Measurements from ENCODE around the gene CRYM.

CRYM gene

DNA sequence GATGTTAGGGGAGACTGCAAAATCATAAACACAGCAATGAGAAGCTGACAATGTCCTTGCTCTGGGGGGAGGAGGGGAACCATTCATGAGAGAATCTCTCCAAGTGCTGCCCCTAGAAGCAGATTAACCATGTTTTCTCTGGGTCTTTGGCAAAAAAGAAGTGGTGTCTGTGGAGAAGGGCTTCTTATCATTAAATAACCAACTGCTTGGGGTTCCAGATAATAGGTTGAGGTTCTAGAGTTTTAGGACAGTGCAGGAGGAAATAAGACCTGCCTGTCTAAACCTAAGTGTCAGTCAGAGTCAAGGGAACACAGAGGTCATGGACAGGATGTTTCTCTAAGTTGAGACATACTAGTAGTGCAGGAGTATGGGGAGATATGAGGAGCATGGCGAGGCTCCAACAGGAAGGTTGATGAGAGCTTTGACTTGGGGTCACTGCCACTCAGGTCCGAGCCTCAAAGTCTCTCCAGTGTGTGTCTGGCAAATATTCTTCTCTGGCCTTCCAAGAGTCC, 49.7 kb downstream of the CRYM start:
- Histone ChIP-seq H3K36me3 (ENCODE audit: control insufficient read depth, insufficient read depth, low read length) (no peaks in the 10 kb centered on the region), H3K4me3 (ENCODE audit: low read length) (no peak overlapping the region), H3K4me1 (ENCODE audit: control insufficient read depth, insufficient read depth, low read length) (no peaks in the 10 kb centered on the region), H3K9me3 (ENCODE audit: control insufficient read depth, low read length) (no peaks in the 10 kb centered on the region), H3K27me3 (ENCODE audit: control insufficient read depth, insufficient read depth, low read length) (no peaks in the 10 kb centered on the region), H3K9ac (ENCODE audit: low read length) (no peak overlapping the region)

DNA sequence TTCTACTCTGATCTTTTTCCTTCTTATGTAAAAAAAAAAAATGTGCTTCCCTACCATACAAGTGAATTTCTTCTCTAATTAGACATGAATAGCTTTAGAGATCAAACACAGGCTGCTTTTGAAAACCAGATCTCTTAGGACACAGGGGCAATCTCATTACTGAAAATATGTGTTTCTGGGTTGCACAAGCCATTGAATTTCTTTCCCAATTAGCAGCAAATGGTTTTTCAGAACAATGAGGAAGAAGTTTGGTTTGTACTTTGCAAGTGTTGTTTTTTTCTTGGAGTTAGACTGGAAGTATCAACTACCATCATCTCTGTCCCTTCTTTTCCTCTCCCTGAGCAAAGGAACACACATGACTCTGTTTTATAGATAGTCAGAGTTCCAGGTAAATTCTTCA, 50.2 kb downstream of the CRYM start:
- Histone ChIP-seq H3K27me3 (ENCODE audit: control insufficient read depth, insufficient read depth, low read length) (no peaks in the 10 kb centered on the region), H3K36me3 (ENCODE audit: control insufficient read depth, insufficient read depth, low read length) (no peaks in the 10 kb centered on the region), H3K9ac (ENCODE audit: low read length) (no peak overlapping the region), H3K4me1 (ENCODE audit: control insufficient read depth, insufficient read depth, low read length) (no peaks in the 10 kb centered on the region), H3K9me3 (ENCODE audit: control insufficient read depth, low read length) (no peaks in the 10 kb centered on the region), H3K4me3 (ENCODE audit: low read length) (no peak overlapping the region)

DNA sequence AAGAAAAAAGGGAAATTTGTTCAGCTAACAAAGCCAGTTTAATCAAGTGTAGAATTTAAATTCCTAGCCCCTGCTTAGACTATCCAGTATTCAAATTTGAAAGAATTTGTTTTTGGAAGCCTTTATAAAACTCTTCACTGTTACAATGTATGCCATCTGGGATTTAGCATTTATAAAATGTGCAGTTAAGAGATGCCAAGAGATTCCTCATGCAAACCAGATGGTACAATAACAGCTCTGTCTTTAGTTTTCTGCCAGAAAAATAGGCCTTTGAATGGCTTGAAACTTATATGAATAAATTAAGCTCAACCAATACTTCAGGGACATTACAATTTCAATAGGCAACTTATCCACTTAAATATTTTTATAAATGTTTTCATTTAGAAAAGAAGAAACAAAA, 51.3 kb downstream of the CRYM start:
- no peak overlapping the region for H3K9ac ChIP-seq (ENCODE audit: low read length)
- H3K27me3 ChIP-seq (ENCODE audit: control insufficient read depth, insufficient read depth, low read length): no peaks in the 10 kb centered on the region
- H3K4me1 ChIP-seq (ENCODE audit: control insufficient read depth, insufficient read depth, low read length): no peaks in the 10 kb centered on the region
- no peak overlapping the region for H3K4me3 ChIP-seq (ENCODE audit: low read length)
- no peaks in the 10 kb centered on the region for H3K9me3 ChIP-seq (ENCODE audit: control insufficient read depth, low read length)
- H3K36me3 ChIP-seq (ENCODE audit: control insufficient read depth, insufficient read depth, low read length): no peaks in the 10 kb centered on the region

DNA sequence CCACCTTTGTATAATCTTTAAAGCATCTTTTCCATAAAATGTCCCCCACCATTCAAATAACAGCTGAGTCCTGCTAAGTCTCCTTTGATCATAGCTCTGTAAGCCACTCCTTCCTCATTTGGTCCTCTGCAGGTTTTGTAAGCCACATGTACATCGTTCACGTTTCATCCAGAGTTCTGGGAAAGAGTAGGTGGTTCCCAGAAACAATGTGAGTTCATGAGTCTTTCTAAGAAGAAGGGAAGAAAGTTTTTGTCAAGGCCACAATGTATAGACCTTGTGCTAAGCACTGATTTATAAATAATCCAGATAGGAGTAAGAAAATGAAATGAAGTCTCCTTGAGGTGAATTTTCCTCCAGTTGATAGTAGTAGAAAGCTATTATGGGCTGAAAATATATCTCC, 53.3 kb downstream of the CRYM start:
- H3K4me1 ChIP-seq (ENCODE audit: control insufficient read depth, insufficient read depth, low read length): no peaks in the 10 kb centered on the region
- no peaks in the 10 kb centered on the region for H3K9me3 ChIP-seq (ENCODE audit: control insufficient read depth, low read length)
- H3K36me3 ChIP-seq (ENCODE audit: control insufficient read depth, insufficient read depth, low read length): no peaks in the 10 kb centered on the region
- no peak overlapping the region for H3K4me3 ChIP-seq (ENCODE audit: low read length)
- no peaks in the 10 kb centered on the region for H3K27me3 ChIP-seq (ENCODE audit: control insufficient read depth, insufficient read depth, low read length)
- H3K9ac ChIP-seq (ENCODE audit: low read length): no peak overlapping the region

DNA sequence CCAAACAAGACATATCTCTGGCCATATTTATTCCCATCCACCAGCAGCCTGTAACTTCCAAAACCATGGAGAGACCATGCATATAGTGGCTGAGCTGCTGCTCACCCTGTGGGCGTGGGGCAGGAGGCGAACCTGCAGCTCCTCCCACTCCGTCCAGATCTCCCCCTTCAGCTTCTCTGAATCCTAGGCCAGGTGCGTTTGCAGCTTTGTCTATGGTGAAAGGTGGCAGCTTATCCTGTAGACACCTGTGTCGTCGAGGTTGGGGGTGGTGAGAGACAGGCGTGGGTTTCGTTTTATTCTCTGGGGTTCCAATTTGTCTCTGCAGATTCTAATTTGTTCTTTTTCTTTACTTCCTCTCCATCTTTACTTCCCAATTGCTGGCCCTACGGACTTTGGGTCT, 54.3 kb downstream of the CRYM start:
- Histone ChIP-seq H3K9me3 (ENCODE audit: control insufficient read depth, low read length) (no peaks in the 10 kb centered on the region), H3K4me1 (ENCODE audit: control insufficient read depth, insufficient read depth, low read length) (no peaks in the 10 kb centered on the region), H3K36me3 (ENCODE audit: control insufficient read depth, insufficient read depth, low read length) (no peaks in the 10 kb centered on the region), H3K27me3 (ENCODE audit: control insufficient read depth, insufficient read depth, low read length) (no peaks in the 10 kb centered on the region), H3K9ac (ENCODE audit: low read length) (no peak overlapping the region), H3K4me3 (ENCODE audit: low read length) (no peak overlapping the region)

DNA sequence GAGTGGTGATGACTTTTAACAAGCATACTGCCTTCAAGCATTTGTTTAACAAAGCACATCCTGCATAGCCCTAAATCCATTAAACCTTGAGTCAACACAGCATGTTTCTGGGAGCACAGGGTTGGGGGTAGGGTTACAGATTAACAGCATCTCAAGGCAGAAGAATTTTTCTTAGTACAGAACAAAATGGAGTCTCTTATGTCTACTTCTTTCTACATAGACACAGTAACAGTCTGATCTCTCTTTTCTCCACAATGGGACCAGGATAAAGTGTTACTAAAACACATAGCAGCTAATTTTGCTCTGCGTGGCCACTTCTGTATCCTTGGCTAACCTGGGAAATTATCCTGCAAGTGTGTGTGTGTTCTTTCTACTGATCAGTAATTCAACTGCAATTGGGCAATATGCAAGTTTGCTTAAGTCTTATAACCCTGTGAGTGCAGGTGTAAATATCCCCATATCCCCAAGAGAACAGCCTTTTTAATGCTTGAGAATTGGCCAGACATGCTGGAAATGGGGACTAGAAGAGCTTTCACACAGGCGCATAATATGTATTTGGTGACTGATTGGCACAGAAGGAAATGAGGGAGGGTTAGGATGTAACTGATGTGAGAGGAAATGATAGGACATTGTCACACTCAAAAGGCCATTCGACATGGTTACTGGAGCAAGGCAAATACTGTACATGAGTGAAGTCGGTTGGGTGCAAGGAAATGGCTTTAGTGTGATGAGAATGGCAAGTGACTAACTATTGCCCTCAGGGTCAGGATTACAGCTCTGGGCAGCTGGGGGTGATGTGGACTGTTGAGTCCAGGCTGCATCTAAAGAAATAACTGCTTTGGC, 55.4 kb downstream of the CRYM start:
- H3K9me3 ChIP-seq (ENCODE audit: control insufficient read depth, low read length): no peaks in the 10 kb centered on the region
- H3K4me3 ChIP-seq (ENCODE audit: low read length): no peak overlapping the region
- no peaks in the 10 kb centered on the region for H3K36me3 ChIP-seq (ENCODE audit: control insufficient read depth, insufficient read depth, low read length)
- H3K4me1 ChIP-seq (ENCODE audit: control insufficient read depth, insufficient read depth, low read length): no peaks in the 10 kb centered on the region
- no peaks in the 10 kb centered on the region for H3K27me3 ChIP-seq (ENCODE audit: control insufficient read depth, insufficient read depth, low read length)
- H3K9ac ChIP-seq (ENCODE audit: low read length): no peak overlapping the region

DNA sequence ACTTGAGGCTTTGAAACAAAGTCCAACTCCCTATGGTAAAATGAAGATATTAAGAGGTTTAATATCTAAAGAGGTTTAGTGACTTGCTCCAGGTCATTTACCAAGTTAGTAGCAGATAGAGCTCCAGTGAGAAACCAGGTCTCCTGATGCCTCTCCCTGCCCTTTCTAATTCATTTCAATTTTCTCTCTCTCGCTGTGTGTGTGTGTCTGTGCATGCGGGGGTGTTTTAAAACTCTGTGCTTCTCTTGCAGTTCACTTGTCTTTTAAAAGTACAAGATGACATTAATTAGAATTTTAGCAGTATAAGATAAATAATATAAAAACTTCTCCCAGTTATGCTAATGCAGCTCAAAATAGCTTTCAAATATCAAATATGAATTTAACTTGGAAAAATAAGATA, 58.5 kb downstream of the CRYM start:
- Histone ChIP-seq H3K4me3 (ENCODE audit: low read length) (no peak overlapping the region), H3K9me3 (ENCODE audit: control insufficient read depth, low read length) (no peaks in the 10 kb centered on the region), H3K9ac (ENCODE audit: low read length) (no peak overlapping the region), H3K4me1 (ENCODE audit: control insufficient read depth, insufficient read depth, low read length) (no peaks in the 10 kb centered on the region), H3K36me3 (ENCODE audit: control insufficient read depth, insufficient read depth, low read length) (no peaks in the 10 kb centered on the region), H3K27me3 (ENCODE audit: control insufficient read depth, insufficient read depth, low read length) (no peaks in the 10 kb centered on the region)

DNA sequence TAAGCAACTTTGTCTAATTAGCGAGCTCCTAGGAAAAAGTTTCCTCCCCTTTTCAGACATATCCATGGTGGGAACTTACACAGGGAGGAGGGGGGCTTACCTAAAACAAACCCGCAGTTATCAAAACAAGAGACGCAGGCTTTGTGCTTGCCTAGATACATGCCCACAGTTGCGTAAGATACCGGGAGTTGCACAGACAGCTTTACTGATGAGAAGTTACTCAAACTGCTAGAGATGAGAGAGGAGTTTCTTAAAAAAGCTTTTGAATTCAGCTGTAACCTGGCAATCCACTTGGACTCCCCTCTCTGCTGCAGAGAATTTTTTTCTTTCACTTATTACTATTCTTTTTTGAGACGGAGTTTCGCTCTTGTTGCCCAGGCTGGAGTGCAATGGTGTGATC, 59.9 kb downstream of the CRYM start:
- no peaks in the 10 kb centered on the region for H3K36me3 ChIP-seq (ENCODE audit: control insufficient read depth, insufficient read depth, low read length)
- H3K9me3 ChIP-seq (ENCODE audit: control insufficient read depth, low read length): no peaks in the 10 kb centered on the region
- no peak overlapping the region for H3K9ac ChIP-seq (ENCODE audit: low read length)
- H3K4me1 ChIP-seq (ENCODE audit: control insufficient read depth, insufficient read depth, low read length): no peaks in the 10 kb centered on the region
- H3K4me3 ChIP-seq (ENCODE audit: low read length): no peak overlapping the region
- no peaks in the 10 kb centered on the region for H3K27me3 ChIP-seq (ENCODE audit: control insufficient read depth, insufficient read depth, low read length)

DNA sequence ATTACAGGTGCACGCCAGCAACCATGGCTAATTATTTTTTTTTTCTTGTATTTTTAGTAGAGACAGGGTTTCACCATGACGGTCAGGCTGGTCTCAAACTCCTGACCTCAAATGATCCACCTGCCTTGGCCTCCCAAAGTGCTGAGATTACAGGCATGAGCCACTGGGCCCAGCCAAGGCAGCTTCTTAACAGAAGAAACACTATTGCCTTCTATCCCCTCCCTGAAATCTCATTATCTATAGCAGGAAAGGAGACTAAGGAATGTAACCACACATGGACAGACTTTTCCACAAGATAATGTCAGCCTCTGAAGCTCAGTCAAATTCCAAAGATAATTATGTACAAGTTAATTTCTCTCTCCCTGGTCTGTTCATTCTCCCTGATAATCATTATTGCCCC, 61.0 kb downstream of the CRYM start:
- Histone ChIP-seq H3K4me3 (ENCODE audit: low read length) (no peak overlapping the region), H3K4me1 (ENCODE audit: control insufficient read depth, insufficient read depth, low read length) (no peaks in the 10 kb centered on the region), H3K9me3 (ENCODE audit: control insufficient read depth, low read length) (no peaks in the 10 kb centered on the region), H3K9ac (ENCODE audit: low read length) (no peak overlapping the region), H3K36me3 (ENCODE audit: control insufficient read depth, insufficient read depth, low read length) (no peaks in the 10 kb centered on the region), H3K27me3 (ENCODE audit: control insufficient read depth, insufficient read depth, low read length) (no peaks in the 10 kb centered on the region)

DNA sequence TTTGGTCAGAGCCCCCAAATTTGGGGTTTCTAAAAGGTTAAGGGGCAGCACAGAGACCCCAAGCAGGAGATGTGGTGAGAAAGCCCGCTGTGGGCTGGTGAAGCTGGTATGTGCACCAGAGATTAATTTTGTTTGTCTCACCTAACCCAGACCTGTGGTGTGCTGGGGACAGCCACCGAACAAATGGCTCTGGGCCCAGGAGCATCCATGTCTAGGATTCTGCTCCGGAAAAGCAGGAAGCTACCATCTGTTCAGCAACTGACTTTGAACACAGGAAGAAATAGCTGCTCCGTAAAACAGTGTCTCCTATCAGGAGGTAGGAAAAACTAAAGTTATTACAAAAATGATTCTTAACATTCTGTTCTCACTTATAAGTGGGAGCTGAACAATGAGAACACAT, 64.0 kb downstream of the CRYM start:
- H3K9me3 ChIP-seq (ENCODE audit: control insufficient read depth, low read length): no peaks in the 10 kb centered on the region
- no peaks in the 10 kb centered on the region for H3K36me3 ChIP-seq (ENCODE audit: control insufficient read depth, insufficient read depth, low read length)
- no peak overlapping the region for H3K9ac ChIP-seq (ENCODE audit: low read length)
- no peaks in the 10 kb centered on the region for H3K4me1 ChIP-seq (ENCODE audit: control insufficient read depth, insufficient read depth, low read length)
- no peak overlapping the region for H3K4me3 ChIP-seq (ENCODE audit: low read length)
- no peaks in the 10 kb centered on the region for H3K27me3 ChIP-seq (ENCODE audit: control insufficient read depth, insufficient read depth, low read length)

DNA sequence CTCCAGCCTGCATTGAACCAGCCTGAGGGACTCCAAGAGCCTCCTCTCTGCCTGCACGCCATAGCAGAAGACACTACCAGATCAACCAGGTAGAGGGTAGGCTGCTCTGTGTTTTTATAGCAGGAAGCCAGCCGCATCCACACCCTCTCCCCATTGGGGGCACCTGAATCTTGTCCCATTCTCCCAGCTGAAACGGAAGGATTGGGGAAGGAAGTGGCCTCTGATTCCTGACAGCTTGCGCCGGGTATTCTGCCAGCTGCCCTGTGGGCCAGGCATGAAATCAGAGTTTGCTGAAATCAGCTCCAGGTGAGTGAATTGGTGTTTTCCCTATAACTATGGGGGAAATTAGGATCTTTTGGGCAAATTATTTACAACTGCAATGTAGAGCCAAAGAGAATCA, 66.6 kb downstream of the CRYM start, which contains the start of gene ZP2:
Gene ZP2, minus strand, starts transcription at position 89 of the 400 bp plus-strand sequence. Its CDS starts 27 bp downstream, at position 62.
- H3K27me3 ChIP-seq (ENCODE audit: control insufficient read depth, insufficient read depth, low read length): no peaks in the 10 kb centered on the region
- no peaks in the 10 kb centered on the region for H3K36me3 ChIP-seq (ENCODE audit: control insufficient read depth, insufficient read depth, low read length)
- no peak within 1 kb of the TSS for H3K4me3 ChIP-seq (ENCODE audit: low read length)
- no peaks in the 10 kb centered on the region for H3K4me1 ChIP-seq (ENCODE audit: control insufficient read depth, insufficient read depth, low read length)
- H3K9me3 ChIP-seq (ENCODE audit: control insufficient read depth, low read length): no peaks in the 10 kb centered on the region
- no peak within 1 kb of the TSS for H3K9ac ChIP-seq (ENCODE audit: low read length)
